Globus pallidus (tissue), 1 donor: ENCODE measurements around the gene TRIM71.
"Not testable (repeated sequence)": the region's sequence is repeated elsewhere in the genome, so short reads cannot be mapped to it uniquely, and the experiment has no call there.

Experiments used
- DNase-seq: peaks from one replicate; pipeline ENCODE4 v3.0.0-alpha.2; 2015; ENCODE audit warnings: low spot score

TRIM71 gene

GRCh38 chr3:32934150-32934742, 116.4 kb downstream of the TRIM71 start:
- no peak for DNase-seq

GRCh38 chr3:32937331-32937730, 119.5 kb downstream of the TRIM71 start:
- no peak for DNase-seq

GRCh38 chr3:32939531-32940284, 121.9 kb downstream of the TRIM71 start:
- DNase-seq = not testable (repeated sequence)

- no peak for DNase-seq
These were observed 122.9 kb downstream of the TRIM71 start for GRCh38 chr3:32940726-32941125.

GRCh38 chr3:32945136-32945535, 127.3 kb downstream of the TRIM71 start:
- no peak for DNase-seq

GRCh38 chr3:32945598-32945997, 127.8 kb downstream of the TRIM71 start:
- not testable (repeated sequence) for DNase-seq

DNA sequence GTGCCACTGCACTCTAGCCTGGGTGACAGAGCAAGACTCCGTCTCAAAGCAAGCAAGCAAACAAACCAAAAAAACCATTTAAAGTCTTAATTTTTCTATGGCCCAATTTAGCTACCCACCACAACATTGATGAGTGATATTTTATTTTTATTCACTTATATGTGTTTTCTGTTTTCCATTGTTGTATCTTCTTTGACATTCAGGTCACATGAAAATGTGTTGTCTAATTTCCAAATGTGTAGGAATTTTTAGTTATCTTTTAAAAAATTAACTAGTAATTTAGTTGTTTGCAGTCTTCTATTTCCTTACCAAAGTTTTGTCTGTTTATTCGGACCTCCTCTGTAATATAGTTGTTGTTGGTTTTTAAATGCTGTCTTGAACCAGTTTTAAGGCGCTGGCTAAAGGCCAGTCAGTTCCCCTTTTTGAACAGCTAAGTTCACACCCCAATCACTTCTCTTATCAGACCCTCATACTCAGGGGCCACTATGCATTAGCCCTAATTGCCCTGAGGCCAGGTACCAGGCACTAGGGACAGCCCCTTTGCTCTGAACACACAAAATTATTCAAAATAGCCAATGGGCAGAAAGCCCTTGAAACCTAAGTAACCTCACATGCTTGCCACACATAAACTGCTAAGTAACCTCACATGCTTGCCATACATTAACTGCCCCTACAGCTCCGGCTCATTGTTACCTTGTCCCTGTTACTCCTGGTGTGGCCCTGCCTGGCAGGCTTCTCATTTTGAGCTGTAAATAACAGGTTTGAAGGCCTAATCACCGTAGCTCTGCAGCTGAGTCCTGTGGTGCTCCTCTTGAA, 129.4 kb downstream of the TRIM71 start:
- no peak for DNase-seq
